CD14-positive monocyte (primary cell): ENCODE results near the gene SULF2. TPM values are rescaled to one million over a fixed set of nuclear protein-coding genes. Genes with fewer than 3 reads are reported as not detected.

ENCODE experiments used
- DNase-seq, 3 donors: peaks; one replicate each; pipeline ENCODE4 v3.0.0-alpha.2; 2011 to 2022
- H2AFZ ChIP-seq: 2 replicates; pipeline ENCODE4 v1.6.0; 2012; ENCODE audit warnings: mild to moderate bottlenecking, low read depth, low read length, inconsistent platforms; ENCODE audit not compliant: insufficient read depth, poor library complexity, severe bottlenecking
- H3K27ac ChIP-seq, 2 donors: 1 replicate in 1 of 2; 2 replicates in 1 of 2; pipeline ENCODE4 v1.5.1; 2012 to 2013; ENCODE audit warnings: low read length in 2 of 2, control low read depth in 1 of 2, inconsistent platforms in 1 of 2, low read depth in 1 of 2, mild to moderate bottlenecking in 1 of 2
- H3K27me3 ChIP-seq, 2 donors: one replicate each; pipeline versions ENCODE4 v1.6.0 to v1.6.1; 2011 to 2013; ENCODE audit warnings: low read length in 2 of 2; ENCODE audit not compliant: control insufficient read depth in 2 of 2, insufficient read depth in 2 of 2
- H3K36me3 ChIP-seq, 2 donors: replicated peaks in 1 of 2; 1 replicate in 1 of 2; 2 replicates in 1 of 2; pipeline versions ENCODE4 v1.5.1 to v1.6.1; 2012 to 2013; ENCODE audit warnings: low read length in 2 of 2, control low read depth in 1 of 2, inconsistent platforms in 1 of 2, mild to moderate bottlenecking in 1 of 2; ENCODE audit not compliant: insufficient read depth in 2 of 2, control insufficient read depth in 1 of 2
- H3K4me1 ChIP-seq, 2 donors: 1 replicate in 1 of 2; 2 replicates in 1 of 2; pipeline versions ENCODE4 v1.5.1 to v1.6.1; 2012 to 2013; ENCODE audit warnings: low read length in 2 of 2, control low read depth in 1 of 2, inconsistent platforms in 1 of 2, mild to moderate bottlenecking in 1 of 2, moderate library complexity in 1 of 2; ENCODE audit not compliant: insufficient read depth in 2 of 2, control insufficient read depth in 1 of 2
- H3K4me2 ChIP-seq: replicated peaks from 2 replicates; pipeline ENCODE3; 2012; ENCODE audit warnings: low read length, moderate library complexity, mild to moderate bottlenecking; ENCODE audit not compliant: poor library complexity, severe bottlenecking; ENCODE audit errors: extremely low read depth
- H3K4me3 ChIP-seq, 3 experiments: fragments of 200-600 bp in 1 of 3; sonication (generic) in 1 of 3; replicated peaks in 1 of 3; 1 replicate in 2 of 3; 2 replicates in 1 of 3; pipeline ENCODE4 v1.5.1; 2011 to 2013; ENCODE audit warnings: low read length in 3 of 3, mild to moderate bottlenecking in 3 of 3, control low read depth in 2 of 3, low read depth in 2 of 3, inconsistent platforms in 1 of 3, moderate library complexity in 1 of 3
- H3K79me2 ChIP-seq: 2 replicates; pipeline ENCODE4 v1.6.0; 2012; ENCODE audit warnings: mild to moderate bottlenecking, control low read depth, inconsistent platforms, low read length, moderate library complexity; ENCODE audit not compliant: insufficient read depth
- H3K9ac ChIP-seq: 2 replicates; pipeline ENCODE4 v1.6.0; 2017; ENCODE audit warnings: low read length, mild to moderate bottlenecking; ENCODE audit not compliant: insufficient read depth, poor library complexity, severe bottlenecking
- H3K9me3 ChIP-seq, 2 donors: replicated peaks in 1 of 2; 1 replicate in 1 of 2; 2 replicates in 1 of 2; pipeline versions ENCODE4 v1.5.1 to v1.6.1; 2012 to 2013; ENCODE audit warnings: low read length in 2 of 2, control low read depth in 1 of 2; ENCODE audit not compliant: control insufficient read depth in 1 of 2, insufficient read depth in 1 of 2
- H4K20me1 ChIP-seq: 2 replicates; pipeline ENCODE4 v1.6.0; 2012; ENCODE audit warnings: mild to moderate bottlenecking, low read length, control low read depth, moderate library complexity; ENCODE audit not compliant: insufficient read depth
- H3K27ac Mint-ChIP-seq, 7 donors: one replicate each; pipeline ENCODE4 v1.8.0; 2020; ENCODE audit warnings: mild to moderate bottlenecking in 7 of 7, mixed read lengths in 7 of 7, moderate library complexity in 6 of 7, inconsistent platforms in 2 of 7
- H3K27me3 Mint-ChIP-seq, 3 donors: one replicate each; pipeline ENCODE4 v1.8.0; 2021 to 2022; ENCODE audit warnings: low read depth in 3 of 3, mild to moderate bottlenecking in 3 of 3, mixed read lengths in 3 of 3, moderate library complexity in 3 of 3, inconsistent platforms in 1 of 3
- H3K36me3 Mint-ChIP-seq, 2 donors: one replicate each; pipeline ENCODE4 v1.8.0; 2020; ENCODE audit warnings: mixed read lengths in 2 of 2, inconsistent platforms in 1 of 2, mild to moderate bottlenecking in 1 of 2
- H3K4me1 Mint-ChIP-seq: one replicate; pipeline ENCODE4 v1.8.0; 2020; ENCODE audit warnings: mild to moderate bottlenecking, mixed read lengths
- H3K4me3 Mint-ChIP-seq, 2 donors: one replicate each; pipeline ENCODE4 v1.8.0; 2020; ENCODE audit warnings: mild to moderate bottlenecking in 2 of 2, mixed read lengths in 2 of 2, moderate library complexity in 1 of 2
- H3K9me3 Mint-ChIP-seq, 7 donors: one replicate each; pipeline ENCODE4 v1.8.0; 2020 to 2022; ENCODE audit warnings: mixed read lengths in 7 of 7, mild to moderate bottlenecking in 6 of 7, moderate library complexity in 6 of 7, inconsistent platforms in 2 of 7
- CTCF ChIP-seq: fragments of 200-600 bp; IDR thresholded peaks from one replicate; pipeline ENCODE4 v1.8.0; 2022; ENCODE audit warnings: antibody characterized with exemption, mild to moderate bottlenecking
- WGBS: methylation state at CpG from one replicate; pipeline ENCODE4 v1.1.5; 2013; ENCODE audit warnings: missing lambda C conversion rate; ENCODE audit not compliant: insufficient coverage; 5-methylcytosine and 5-hydroxymethylcytosine counted together
- intact Hi-C, 2 donors: fragments of 100-400 bp; cut with micrococcal nuclease; formaldehyde crosslinking; loops; one replicate each; pipeline versions ENCODE4 v1.15.0 to v1.15.1; 2023
- polyA plus RNA-seq, 3 donors: library from polyadenylated mRNA; depleted of rRNA in 1 of 3; unstranded in 2 of 3; stranded (reverse) in 1 of 3; fragments of 300-500 nt in 2 of 3; fragments of >200 nt in 1 of 3; fragmentation: Illumina TruSeq in 2 of 3; gene quantifications; 1 replicate in 2 of 3; 2 replicates in 1 of 3; pipeline ENCODE4 v1.2.3, GENCODE V29; 2012 to 2021

Gene SULF2
- polyA plus RNA-seq, 3 donors: 60.3 to 156 (median 75.5) TPM

DNA sequence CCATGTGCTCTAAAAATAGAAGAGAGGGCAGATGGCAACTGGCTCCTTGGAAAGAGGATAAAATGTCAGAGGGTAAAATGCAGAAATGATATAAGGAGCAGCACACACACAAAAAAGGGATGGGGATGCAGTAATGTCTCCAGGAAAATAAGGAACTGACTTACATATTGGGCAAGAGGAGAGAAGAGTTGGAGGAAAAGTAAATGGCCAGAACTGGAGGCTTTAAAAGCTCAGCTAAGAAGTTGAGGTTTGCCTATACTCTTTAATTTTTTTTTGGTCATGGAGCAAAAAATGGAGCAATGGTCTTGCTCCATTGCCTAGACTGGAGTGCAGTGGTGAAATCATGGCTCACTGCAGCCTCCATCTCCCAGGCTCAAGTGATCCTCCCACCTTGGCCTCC lies 93.7 kb downstream of the SULF2 start:
- no peak for TF ChIP-seq CTCF
- intact Hi-C loops: no loop called here
- Histone ChIP-seq H3K79me2 (no peaks in the 10 kb centered on the region), H3K4me3 (no peak overlapping the region), H3K4me2 (no peak overlapping the region), H3K27ac (no peak overlapping the region), H3K4me1 (peaks cover 11 to 13% of the 10 kb centered on the region in 2 donors), H3K27me3 (no peaks in the 10 kb centered on the region), H2AFZ (no peak overlapping the region), H4K20me1 (peaks cover 98% of the 10 kb centered on the region), H3K36me3 (peaks cover 54 to 91% of the 10 kb centered on the region in 2 donors), H3K9me3 (peaks cover 27 to 28% of the 10 kb centered on the region in 2 donors), H3K9ac (no peak overlapping the region)
- Mint-ChIP-seq H3K36me3 (peaks cover 79 to 88% of the 10 kb centered on the region in 2 donors), H3K27ac (no peak overlapping the region), H3K4me1 (peaks cover 13% of the 10 kb centered on the region), H3K4me3 (no peak overlapping the region), H3K9me3 (peaks cover 27 to 38% (median 34%) of the 10 kb centered on the region in 7 donors), H3K27me3 (peaks cover 0 to 2% (median 0%) of the 10 kb centered on the region in 3 donors)
- DNase-seq: no peak

DNA sequence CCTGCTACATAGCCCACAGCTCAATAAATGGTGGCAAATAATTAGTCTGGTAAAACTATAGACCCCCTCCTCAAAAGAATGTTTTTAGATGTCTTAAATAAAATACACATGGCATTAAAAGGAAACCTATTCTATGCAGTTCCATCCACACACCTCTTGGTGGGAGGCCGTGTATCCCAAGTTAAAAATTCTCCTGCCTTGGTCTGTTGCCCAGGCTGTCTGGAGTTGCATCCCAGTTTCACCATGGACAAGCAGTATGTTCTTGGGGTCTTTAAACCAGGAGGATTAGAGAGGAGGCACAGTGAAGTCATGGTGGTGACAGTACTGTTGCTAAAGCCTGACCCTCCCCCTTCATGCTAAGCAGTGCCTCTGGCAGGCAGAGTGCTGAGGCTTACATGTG lies 95.5 kb downstream of the SULF2 start:
- Histone ChIP-seq H3K9ac (no peak overlapping the region), H2AFZ (no peak overlapping the region), H3K9me3 (peaks cover 27 to 28% of the 10 kb centered on the region in 2 donors), H4K20me1 (peaks cover 98% of the 10 kb centered on the region), H3K27me3 (no peaks in the 10 kb centered on the region), H3K79me2 (no peaks in the 10 kb centered on the region), H3K36me3 (peaks cover 63 to 97% of the 10 kb centered on the region in 2 donors), H3K4me1 (no peaks in the 10 kb centered on the region), H3K4me2 (no peak overlapping the region), H3K4me3 (no peak overlapping the region), H3K27ac (no peak overlapping the region)
- Mint-ChIP-seq H3K36me3 (peaks cover 85 to 95% of the 10 kb centered on the region in 2 donors), H3K4me3 (no peak overlapping the region), H3K27me3 (no peaks in the 10 kb centered on the region), H3K4me1 (no peaks in the 10 kb centered on the region), H3K9me3 (peaks cover 27 to 38% (median 34%) of the 10 kb centered on the region in 7 donors), H3K27ac (no peak overlapping the region)
- WGBS: no CpG with 5 or more reads among the region's 1 CpG
- no peak for TF ChIP-seq CTCF
- DNase-seq: no peak
- intact Hi-C loops: no loop called here
